Measurements from ENCODE around the gene GTF2F1.

The GTF2F1 gene

DNA sequence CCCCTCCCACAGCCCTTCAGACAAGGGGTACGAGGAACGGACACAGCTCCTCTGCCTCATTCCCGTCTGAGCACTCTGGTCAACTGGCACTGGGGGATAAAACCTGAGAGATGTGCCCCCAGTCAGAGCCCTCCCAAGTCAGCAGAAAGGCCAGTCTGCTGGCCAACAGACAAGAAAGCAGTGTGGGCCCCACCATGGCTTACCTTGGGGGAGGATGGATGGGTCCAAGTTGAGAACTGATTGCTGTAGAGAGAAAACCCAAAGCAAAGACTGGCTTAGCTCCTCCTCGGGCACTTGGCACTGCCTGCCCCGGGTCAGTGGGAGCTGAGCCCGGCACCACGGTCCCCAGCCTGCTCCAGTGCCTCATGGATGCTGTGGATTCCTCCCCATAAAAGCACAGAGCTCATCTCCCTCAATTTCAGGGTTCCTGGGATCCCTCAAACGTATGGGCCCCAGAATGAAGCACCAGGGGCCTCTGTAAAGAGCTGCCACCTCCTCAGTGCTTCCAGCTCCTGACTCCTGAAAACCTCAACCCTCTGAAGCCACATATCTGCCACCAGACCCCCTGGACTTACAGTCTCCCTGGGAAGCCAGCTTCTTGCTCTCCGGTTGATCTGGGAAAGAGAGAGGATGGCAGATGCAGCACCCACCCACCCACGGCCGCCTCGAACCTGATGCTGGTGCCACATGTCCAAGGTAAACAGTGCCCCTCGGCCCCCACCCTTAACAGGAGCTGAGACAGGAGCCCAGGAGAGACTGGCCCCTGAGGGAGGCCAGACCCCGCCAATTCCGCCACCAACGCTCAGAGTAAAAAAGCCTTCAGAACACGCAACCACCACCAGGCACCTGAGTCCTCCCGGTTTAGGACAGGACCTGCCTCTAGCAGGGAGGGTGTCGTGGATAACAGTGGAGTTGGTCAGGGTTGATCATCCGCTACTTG lies 28.4 kb upstream of the GTF2F1 start:
- H3K79me1 ChIP-seq (ENCODE audit: low read length): peaks cover 17% of the 10 kb centered on the region
- H2BK15ac ChIP-seq (replicated peaks; ENCODE audit: low read depth): no peak overlapping the region
- H3K18ac ChIP-seq (ENCODE audit: low read length): no peak overlapping the region
- no peak overlapping the region for H3K56ac ChIP-seq (ENCODE audit: low read length)
- H2BK120ac ChIP-seq (ENCODE audit: low read depth, low read length): no peak overlapping the region
- H4K8ac ChIP-seq (ENCODE audit: low read depth, low read length): no peak overlapping the region
- H3K27me3 ChIP-seq (ENCODE audit: insufficient read depth, low read length, poor library complexity): no peaks in the 10 kb centered on the region
- no peak overlapping the region for H2AK5ac ChIP-seq (ENCODE audit: low read length)
- H3K4me1 ChIP-seq (ENCODE audit: control insufficient read depth, low read depth, low read length): peaks cover 2% of the 10 kb centered on the region
- no peak overlapping the region for H3K4me2 ChIP-seq (ENCODE audit: low read length)
- H3K27ac ChIP-seq (ENCODE audit: low read depth, low read length): no peak overlapping the region
- no peak overlapping the region for H3K4me3 ChIP-seq (ENCODE audit: low read length)
- H3K36me3 ChIP-seq (ENCODE audit: control insufficient read depth, insufficient read depth, low read length): peaks cover 21% of the 10 kb centered on the region
- no peak for DNase-seq
- peaks cover 58% of the 10 kb centered on the region for H3K79me2 ChIP-seq (ENCODE audit: control insufficient read depth, insufficient read depth, low read length)
- H3K23ac ChIP-seq (ENCODE audit: low read length): no peak overlapping the region
- WGBS (ENCODE audit: extremely low coverage, insufficient coverage, low lambda C conversion rate): no CpG with 5 or more reads among the region's 20 CpGs
- H2BK5ac ChIP-seq (ENCODE audit: low read length): no peak overlapping the region
- H4K5ac ChIP-seq (ENCODE audit: low read length): no peak overlapping the region
- H3K4ac ChIP-seq (ENCODE audit: low read depth, low read length): no peak overlapping the region
- H3K9ac ChIP-seq (ENCODE audit: low read length): peak overlapping the region; percentile 14

DNA sequence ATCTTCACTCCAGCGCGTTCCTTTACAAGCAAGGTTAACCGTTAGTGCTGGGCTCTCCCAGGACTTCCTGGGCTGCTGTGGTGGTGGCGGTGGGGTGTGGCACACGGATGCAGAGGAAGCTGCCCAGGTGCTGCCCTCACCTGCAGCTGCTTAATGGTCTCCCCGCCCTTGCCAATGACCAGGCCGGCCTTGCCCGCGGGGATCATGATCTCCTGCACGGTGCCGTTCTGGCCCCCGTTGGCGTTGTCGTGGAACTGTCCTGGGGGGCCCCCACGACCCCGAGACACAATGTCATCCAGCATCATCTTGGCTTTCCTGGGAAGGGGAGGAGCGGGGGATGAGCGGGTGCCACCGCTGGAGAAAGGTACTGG lies 25.6 kb upstream of the GTF2F1 start:
- no peak overlapping the region for H3K18ac ChIP-seq (ENCODE audit: low read length)
- H3K79me1 ChIP-seq (ENCODE audit: low read length): peaks cover 17% of the 10 kb centered on the region
- H3K4ac ChIP-seq (ENCODE audit: low read depth, low read length): no peak overlapping the region
- WGBS (ENCODE audit: extremely low coverage, insufficient coverage, low lambda C conversion rate): no CpG with 5 or more reads among the region's 19 CpGs
- no peak overlapping the region for H3K23ac ChIP-seq (ENCODE audit: low read length)
- H2AK5ac ChIP-seq (ENCODE audit: low read length): no peak overlapping the region
- H3K4me1 ChIP-seq (ENCODE audit: control insufficient read depth, low read depth, low read length): peaks cover 2% of the 10 kb centered on the region
- no peak for DNase-seq
- H3K27me3 ChIP-seq (ENCODE audit: insufficient read depth, low read length, poor library complexity): no peaks in the 10 kb centered on the region
- H3K9ac ChIP-seq (ENCODE audit: low read length): no peak overlapping the region
- no peak overlapping the region for H3K4me3 ChIP-seq (ENCODE audit: low read length)
- no peak overlapping the region for H3K4me2 ChIP-seq (ENCODE audit: low read length)
- H4K8ac ChIP-seq (ENCODE audit: low read depth, low read length): no peak overlapping the region
- H4K5ac ChIP-seq (ENCODE audit: low read length): no peak overlapping the region
- peaks cover 53% of the 10 kb centered on the region for H3K79me2 ChIP-seq (ENCODE audit: control insufficient read depth, insufficient read depth, low read length)
- H2BK15ac ChIP-seq (replicated peaks; ENCODE audit: low read depth): no peak overlapping the region
- no peak overlapping the region for H3K56ac ChIP-seq (ENCODE audit: low read length)
- H2BK5ac ChIP-seq (ENCODE audit: low read length): no peak overlapping the region
- peaks cover 28% of the 10 kb centered on the region for H3K36me3 ChIP-seq (ENCODE audit: control insufficient read depth, insufficient read depth, low read length)
- no peak overlapping the region for H3K27ac ChIP-seq (ENCODE audit: low read depth, low read length)
- no peak overlapping the region for H2BK120ac ChIP-seq (ENCODE audit: low read depth, low read length)

DNA sequence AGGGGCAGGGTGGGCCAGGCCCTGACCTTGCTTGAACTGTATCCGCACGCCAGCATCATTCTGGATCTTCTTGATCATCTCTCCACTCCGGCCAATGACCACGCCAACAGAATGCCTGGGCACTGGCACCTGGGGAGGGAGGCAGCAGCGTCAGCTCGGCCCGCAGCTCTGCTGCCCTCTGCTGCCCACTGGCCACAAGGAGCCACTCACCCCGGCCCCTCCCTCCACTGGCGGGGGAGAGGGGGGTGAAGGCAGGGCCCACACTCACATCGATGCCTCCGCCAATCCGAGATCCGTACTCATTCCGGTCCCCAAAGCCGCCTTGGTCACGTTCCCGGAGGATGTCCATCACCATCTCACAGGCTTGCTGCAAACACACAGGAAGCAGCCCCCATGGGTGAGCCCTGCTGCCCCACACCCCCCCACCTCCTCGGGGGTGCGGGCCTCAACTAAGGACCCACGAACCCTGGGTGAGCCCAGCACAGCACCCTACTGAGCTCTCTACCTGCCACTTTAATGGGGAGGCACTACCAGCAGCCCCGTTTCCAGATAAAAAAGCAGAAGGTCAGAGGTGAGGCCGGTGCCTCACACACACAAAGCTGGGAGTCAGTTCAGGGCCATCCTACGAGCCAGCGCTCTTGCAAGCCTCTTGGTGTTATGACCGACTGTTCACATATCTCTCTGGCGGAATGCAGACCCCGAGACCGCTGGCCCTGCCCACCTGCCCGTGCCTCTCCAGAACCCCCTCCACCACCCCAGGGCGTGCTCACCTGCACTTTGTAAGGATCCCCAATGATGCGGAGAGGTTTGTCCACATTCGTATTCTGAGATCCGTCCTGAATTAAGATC lies 25.0 kb upstream of the GTF2F1 start:
- Histone ChIP-seq H3K4me3 (ENCODE audit: low read length) (no peak overlapping the region), H3K27ac (ENCODE audit: low read depth, low read length) (no peak overlapping the region), H3K79me1 (ENCODE audit: low read length) (peaks cover 17% of the 10 kb centered on the region), H3K4me2 (ENCODE audit: low read length) (no peak overlapping the region), H2BK120ac (ENCODE audit: low read depth, low read length) (no peak overlapping the region), H3K18ac (ENCODE audit: low read length) (no peak overlapping the region), H2BK15ac (replicated peaks; ENCODE audit: low read depth) (no peak overlapping the region), H3K79me2 (ENCODE audit: control insufficient read depth, insufficient read depth, low read length) (peaks cover 46% of the 10 kb centered on the region), H3K9ac (ENCODE audit: low read length) (no peak overlapping the region), H2BK5ac (ENCODE audit: low read length) (no peak overlapping the region), H3K56ac (ENCODE audit: low read length) (no peak overlapping the region), H3K4ac (ENCODE audit: low read depth, low read length) (no peak overlapping the region), H2AK5ac (ENCODE audit: low read length) (no peak overlapping the region), H3K27me3 (ENCODE audit: insufficient read depth, low read length, poor library complexity) (no peaks in the 10 kb centered on the region), H3K36me3 (ENCODE audit: control insufficient read depth, insufficient read depth, low read length) (peaks cover 28% of the 10 kb centered on the region), H4K8ac (ENCODE audit: low read depth, low read length) (no peak overlapping the region), H3K23ac (ENCODE audit: low read length) (no peak overlapping the region), H3K4me1 (ENCODE audit: control insufficient read depth, low read depth, low read length) (no peaks in the 10 kb centered on the region), H4K5ac (ENCODE audit: low read length) (no peak overlapping the region)
- WGBS (ENCODE audit: extremely low coverage, insufficient coverage, low lambda C conversion rate): no CpG with 5 or more reads among the region's 33 CpGs
- DNase-seq: peak; percentile 31

DNA sequence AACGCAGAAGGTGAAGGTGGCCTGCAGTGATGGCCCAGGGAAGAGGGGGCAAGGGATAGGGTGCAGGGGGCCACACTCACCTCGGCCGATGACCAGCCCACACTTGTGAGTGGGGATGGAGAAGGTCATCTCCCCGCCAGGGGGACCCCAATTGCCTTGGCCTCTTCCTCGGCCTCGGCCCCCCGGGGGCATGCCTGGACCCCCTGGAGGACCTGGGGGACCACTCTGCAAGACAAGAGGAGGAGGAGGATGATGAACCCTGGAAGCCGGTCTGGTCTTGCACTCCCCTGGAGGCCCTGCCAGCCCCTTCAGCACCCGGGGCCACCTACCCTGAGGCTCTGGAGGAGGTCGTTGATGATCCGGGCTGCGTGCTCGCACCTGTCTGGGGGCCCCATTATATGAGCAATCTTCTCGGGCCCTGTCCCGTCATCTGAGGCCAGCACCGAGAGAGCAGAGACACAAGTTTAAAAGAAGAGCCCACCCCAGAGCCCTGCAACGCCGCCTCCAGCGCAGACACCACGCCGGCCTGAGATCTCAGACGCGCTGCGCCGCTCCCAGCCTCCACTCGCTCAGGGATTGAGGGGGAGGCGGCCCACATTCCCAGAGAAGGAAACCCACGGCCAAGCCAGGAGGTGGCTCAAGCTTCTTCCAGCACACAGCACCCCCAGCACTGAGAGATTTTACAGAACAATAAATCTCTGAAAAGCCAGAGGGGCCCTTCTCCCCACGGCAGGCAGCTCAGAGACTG lies 23.9 kb upstream of the GTF2F1 start:
- Histone ChIP-seq H3K27ac (ENCODE audit: low read depth, low read length) (no peak overlapping the region), H4K8ac (ENCODE audit: low read depth, low read length) (no peak overlapping the region), H3K79me2 (ENCODE audit: control insufficient read depth, insufficient read depth, low read length) (peaks cover 35% of the 10 kb centered on the region), H3K23ac (ENCODE audit: low read length) (no peak overlapping the region), H3K56ac (ENCODE audit: low read length) (no peak overlapping the region), H4K5ac (ENCODE audit: low read length) (no peak overlapping the region), H3K9ac (ENCODE audit: low read length) (no peak overlapping the region), H3K4me3 (ENCODE audit: low read length) (no peak overlapping the region), H3K36me3 (ENCODE audit: control insufficient read depth, insufficient read depth, low read length) (peaks cover 24% of the 10 kb centered on the region), H3K4me2 (ENCODE audit: low read length) (no peak overlapping the region), H2AK5ac (ENCODE audit: low read length) (no peak overlapping the region), H2BK5ac (ENCODE audit: low read length) (no peak overlapping the region), H3K79me1 (ENCODE audit: low read length) (peaks cover 17% of the 10 kb centered on the region), H2BK15ac (replicated peaks; ENCODE audit: low read depth) (no peak overlapping the region), H3K27me3 (ENCODE audit: insufficient read depth, low read length, poor library complexity) (no peaks in the 10 kb centered on the region), H3K4me1 (ENCODE audit: control insufficient read depth, low read depth, low read length) (no peaks in the 10 kb centered on the region), H3K18ac (ENCODE audit: low read length) (no peak overlapping the region), H3K4ac (ENCODE audit: low read depth, low read length) (no peak overlapping the region), H2BK120ac (ENCODE audit: low read depth, low read length) (no peak overlapping the region)
- no CpG with 5 or more reads among the region's 29 CpGs for WGBS (ENCODE audit: extremely low coverage, insufficient coverage, low lambda C conversion rate)
- DNase-seq: no peak

DNA sequence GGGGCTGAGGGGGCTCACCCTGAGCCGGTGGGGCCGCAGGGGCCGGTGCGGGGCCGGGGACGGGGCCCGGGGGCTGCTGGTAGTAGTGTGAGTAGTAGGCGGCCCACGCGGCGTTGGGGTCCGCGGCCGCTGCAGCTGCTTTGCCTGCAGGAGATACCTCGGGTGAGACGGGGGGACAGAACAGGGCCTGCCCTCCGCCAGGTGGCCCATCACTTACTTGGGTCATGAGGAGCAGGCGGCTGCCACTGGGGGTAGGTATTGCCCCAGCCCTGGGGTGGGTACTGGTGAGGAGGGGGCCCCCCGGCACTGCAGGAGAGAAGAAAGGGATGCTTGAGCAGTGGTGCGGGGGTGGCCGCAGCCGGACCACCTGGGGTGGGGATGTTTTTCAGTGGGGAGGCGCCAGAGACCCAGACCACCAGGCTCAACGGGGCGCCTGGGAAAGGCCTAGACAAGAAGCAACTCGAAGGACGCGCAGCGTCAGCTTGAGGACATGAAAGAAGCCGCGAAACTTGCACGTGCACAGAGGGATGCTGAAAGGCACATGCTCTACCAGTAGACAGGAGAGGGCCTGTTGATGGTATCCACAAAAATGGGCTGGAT lies 22.7 kb upstream of the GTF2F1 start:
- H2BK5ac ChIP-seq (ENCODE audit: low read length): no peak overlapping the region
- H2BK120ac ChIP-seq (ENCODE audit: low read depth, low read length): no peak overlapping the region
- H3K4me3 ChIP-seq (ENCODE audit: low read length): no peak overlapping the region
- no peak overlapping the region for H3K4me2 ChIP-seq (ENCODE audit: low read length)
- no peak overlapping the region for H3K56ac ChIP-seq (ENCODE audit: low read length)
- no peaks in the 10 kb centered on the region for H3K27me3 ChIP-seq (ENCODE audit: insufficient read depth, low read length, poor library complexity)
- H3K4ac ChIP-seq (ENCODE audit: low read depth, low read length): no peak overlapping the region
- no peak for DNase-seq
- no peak overlapping the region for H4K5ac ChIP-seq (ENCODE audit: low read length)
- H3K18ac ChIP-seq (ENCODE audit: low read length): no peak overlapping the region
- no peak overlapping the region for H3K23ac ChIP-seq (ENCODE audit: low read length)
- H2BK15ac ChIP-seq (replicated peaks; ENCODE audit: low read depth): no peak overlapping the region
- H3K36me3 ChIP-seq (ENCODE audit: control insufficient read depth, insufficient read depth, low read length): peaks cover 20% of the 10 kb centered on the region
- no peak overlapping the region for H2AK5ac ChIP-seq (ENCODE audit: low read length)
- peaks cover 24% of the 10 kb centered on the region for H3K79me2 ChIP-seq (ENCODE audit: control insufficient read depth, insufficient read depth, low read length)
- H3K79me1 ChIP-seq (ENCODE audit: low read length): peaks cover 15% of the 10 kb centered on the region
- H3K4me1 ChIP-seq (ENCODE audit: control insufficient read depth, low read depth, low read length): no peaks in the 10 kb centered on the region
- no peak overlapping the region for H3K27ac ChIP-seq (ENCODE audit: low read depth, low read length)
- no peak overlapping the region for H3K9ac ChIP-seq (ENCODE audit: low read length)
- H4K8ac ChIP-seq (ENCODE audit: low read depth, low read length): no peak overlapping the region
- WGBS (ENCODE audit: extremely low coverage, insufficient coverage, low lambda C conversion rate): no CpG with 5 or more reads among the region's 32 CpGs

Data from mesendoderm (in vitro differentiated cells).